K562 (cell line): ENCODE data around the gene TRAF7. TPM values are rescaled to one million over a fixed set of nuclear protein-coding genes. Genes with fewer than 3 reads are reported as not detected.

Experiments
- ATAC-seq: fragments of 200-7000 bp; cut with Tn5 transposase; 3 replicates; pipeline ENCODE4 v1.9.1; 2020; ENCODE audit warnings: moderate library complexity
- BruUV-seq: library from RNA; stranded (reverse); fragments of 400-500 nt; replicated peaks from 2 replicates; lab custom pipeline; 2021; lab: Mats Ljungman, UMichigan
- CTCF ChIA-PET: fragments of 300-600 bp; formaldehyde crosslinking; extraction: SDS; loops from one replicate; lab custom pipeline; 2021; ENCODE audit warnings: low intra/inter-chr PET ratio; lab: Yijun Ruan, JAX
- POLR2A ChIA-PET: fragments of 300-600, 350-650 bp; sonication (Branson Sonifier 250); formaldehyde crosslinking; extraction: SDS; loops from one replicate; lab custom pipeline; 2021; ENCODE audit warnings: antibody characterized with exemption, inconsistent platforms; lab: Yijun Ruan, JAX
- DNase-seq, 4 experiments: peaks; one replicate each; pipeline versions ENCODE4 v3.0.0 to v3.0.0-alpha.2; 2011 to 2018; ENCODE audit warnings: low spot score in 3 of 4, mixed read lengths in 3 of 4; ENCODE audit errors: extremely low read depth in 1 of 4
- FAIRE-seq: peaks from 2 replicates; lab custom pipeline; 2011; peaks lifted over from hg19 to GRCh38; lab: Jason Lieb, UNC
- H2AFZ ChIP-seq: 2 replicates; pipeline ENCODE4 v1.6.0; 2011; ENCODE audit warnings: low read depth, low read length, control low read depth, inconsistent platforms
- H3K27ac ChIP-seq: fragments of 200-600 bp; 3 replicates; pipeline ENCODE4 v1.8.0; 2011; ENCODE audit warnings: low read depth, mild to moderate bottlenecking, control low read depth, inconsistent platforms, low read length, moderate library complexity, mixed read lengths; ENCODE audit errors: extremely low read depth
- H3K27me3 ChIP-seq, 2 experiments: fragments of 300-600 bp in 1 of 2; 2 replicates in 1 of 2; 3 replicates in 1 of 2; pipeline versions ENCODE4 v1.6.0 to v1.8.0; 2011; ENCODE audit warnings: inconsistent platforms in 2 of 2, low read length in 2 of 2, mild to moderate bottlenecking in 1 of 2, mixed read lengths in 1 of 2, moderate library complexity in 1 of 2; ENCODE audit not compliant: control insufficient read depth in 2 of 2, insufficient read depth in 2 of 2
- H3K36me3 ChIP-seq: fragments of 300-600 bp; 3 replicates; pipeline ENCODE4 v1.8.0; 2011; ENCODE audit warnings: mild to moderate bottlenecking, low read length, inconsistent platforms; ENCODE audit not compliant: control insufficient read depth, insufficient read depth
- H3K4me1 ChIP-seq, 2 experiments: fragments of 200-600 bp in 1 of 2; replicated peaks in 1 of 2; 2 replicates in 1 of 2; 3 replicates in 1 of 2; pipeline versions ENCODE4 v1.5.1 to v1.8.0; 2011; ENCODE audit warnings: inconsistent platforms in 2 of 2, low read length in 2 of 2, mild to moderate bottlenecking in 1 of 2, mixed read lengths in 1 of 2, moderate library complexity in 1 of 2; ENCODE audit not compliant: control insufficient read depth in 2 of 2, insufficient read depth in 2 of 2
- H3K4me2 ChIP-seq: 2 replicates; pipeline ENCODE4 v1.6.1; 2011; ENCODE audit warnings: low read length, control low read depth, inconsistent platforms, mixed read lengths; ENCODE audit not compliant: insufficient read depth
- H3K4me3 ChIP-seq: fragments of 200-600 bp; sonication (generic), shearing (Covaris generic); 2 replicates; pipeline ENCODE4 v1.5.1; 2016; ENCODE audit warnings: control low read depth, inconsistent platforms
- H3K79me2 ChIP-seq: fragments of 200-600 bp; 3 replicates; pipeline ENCODE4 v1.8.0; 2011; ENCODE audit warnings: low read length, inconsistent platforms; ENCODE audit not compliant: control insufficient read depth, insufficient read depth
- H3K9ac ChIP-seq, 2 experiments: 2 replicates each; pipeline versions ENCODE4 v1.6.0 to v1.6.1; 2011; ENCODE audit warnings: low read depth in 2 of 2, low read length in 2 of 2, control low read depth in 1 of 2, inconsistent platforms in 1 of 2, mild to moderate bottlenecking in 1 of 2, mixed read lengths in 1 of 2; ENCODE audit not compliant: insufficient read depth in 1 of 2
- H3K9me1 ChIP-seq: one replicate; pipeline ENCODE4 v1.6.0; 2011; ENCODE audit warnings: inconsistent platforms, mild to moderate bottlenecking, low read length, moderate library complexity; ENCODE audit not compliant: control insufficient read depth, insufficient read depth
- H3K9me3 ChIP-seq: replicated peaks from 2 replicates; pipeline ENCODE4 v1.5.1; 2011; ENCODE audit warnings: low read depth, low read length, inconsistent platforms; ENCODE audit not compliant: control insufficient read depth, insufficient read depth
- H4K20me1 ChIP-seq: replicated peaks from 2 replicates; pipeline ENCODE4 v1.6.1; 2011; ENCODE audit warnings: low read length, inconsistent platforms, mixed read lengths; ENCODE audit not compliant: control insufficient read depth, insufficient read depth
- ADNP ChIP-seq: fragments of 200-800 bp; sonication (Bioruptor generic); IDR thresholded peaks from 2 replicates; pipeline ENCODE4 v1.6.1; 2016; ENCODE audit warnings: missing genetic modification characterization, missing compliant biosample characterization
- EGR1 ChIP-seq: fragments of 450-650 bp; conservative IDR thresholded peaks from 2 replicates; pipeline ENCODE4 v1.6.1; 2017; ENCODE audit warnings: mild to moderate bottlenecking
- FIP1L1 ChIP-seq: fragments of 200-400 bp; formaldehyde crosslinking; IDR thresholded peaks from 2 replicates; pipeline ENCODE4 v1.6.1; 2018; ENCODE audit warnings: mild to moderate bottlenecking, low read depth, low read length; ENCODE audit not compliant: poor library complexity, severe bottlenecking
- FOXJ2 ChIP-seq: fragments of 200-800 bp; sonication (Bioruptor generic); IDR thresholded peaks from 2 replicates; pipeline ENCODE4 v1.6.1; 2016; ENCODE audit warnings: missing genetic modification characterization, missing compliant biosample characterization
- MAFG ChIP-seq: fragments of 450-650 bp; conservative IDR thresholded peaks from 2 replicates; pipeline ENCODE4 v1.6.1; 2016; ENCODE audit warnings: missing genetic modification characterization, missing compliant biosample characterization
- MTA1 ChIP-seq: fragments of 450-650 bp; IDR thresholded peaks from 2 replicates; pipeline ENCODE4 v1.6.1; 2017; ENCODE audit warnings: borderline replicate concordance
- PHF21A ChIP-seq: fragments of 450-650 bp; IDR thresholded peaks from 2 replicates; pipeline ENCODE4 v1.6.1; 2017; ENCODE audit warnings: low read depth, borderline replicate concordance
- POLR2G ChIP-seq: fragments of 200-400 bp; formaldehyde crosslinking; IDR thresholded peaks from 2 replicates; pipeline ENCODE4 v1.6.1; 2017; ENCODE audit warnings: low read depth, mild to moderate bottlenecking, antibody characterized with exemption, low read length, moderate library complexity
- RAD21 ChIP-seq, 2 experiments: fragments of 250-450 bp in 1 of 2; fragments of 450-650 bp in 1 of 2; sonication (Bioruptor Pico) in 1 of 2; formaldehyde crosslinking in 1 of 2; IDR thresholded peaks in 1 of 2; conservative IDR thresholded peaks in 1 of 2; 2 replicates each; pipeline versions ENCODE4 v1.4.0 to v1.8.0; 2020 to 2022; ENCODE audit warnings: mild to moderate bottlenecking in 2 of 2, moderate library complexity in 1 of 2
- RBM22 ChIP-seq: fragments of 200-400 bp; formaldehyde crosslinking; IDR thresholded peaks from 2 replicates; pipeline ENCODE4 v1.6.1; 2018; ENCODE audit warnings: low read length, low read depth; ENCODE audit not compliant: poor library complexity, severe bottlenecking
- SMARCA4 ChIP-seq: fragments of 450-650 bp; IDR thresholded peaks from 2 replicates; pipeline ENCODE4 v1.6.1; 2016
- THAP7 ChIP-seq: fragments of 250-450 bp; sonication (Bioruptor Pico); IDR thresholded peaks from 2 replicates; pipeline ENCODE4 v1.5.0; 2021
- WGBS: fragments of 100-300 bp; shearing (Covaris generic); methylation state at CpG from one replicate; pipeline ENCODE4 v1.1.6; 2016; ENCODE audit warnings: low coverage, mixed read lengths; ENCODE audit not compliant: insufficient coverage; ENCODE audit errors: missing lambda C conversion rate; 5-methylcytosine and 5-hydroxymethylcytosine counted together
- in situ Hi-C: fragments of 300-500 bp; cut with MboI; formaldehyde crosslinking; loops from 4 replicates; pipeline ENCODE4 v1.15.0; 2018; ENCODE audit warnings: inconsistent platforms, mixed read lengths
- intact Hi-C: fragments of 100-400 bp; cut with micrococcal nuclease; formaldehyde crosslinking; loops from 2 replicates; pipeline ENCODE4 v1.14.2; 2022
- polyA plus RNA-seq, 8 experiments: library from polyadenylated mRNA; depleted of rRNA in 4 of 8; stranded (reverse) in 5 of 8; unstranded in 3 of 8; fragments of >200 nt; fragmentation: Nextera tagmentation in 2 of 8; fragmentation: Illumina TruSeq in 1 of 8; extraction: Ambion mirVana in 2 of 8; extraction: Trizol in 1 of 8; gene quantifications; 2 replicates each; pipeline versions ENCODE4 v1.2.1 to v1.2.3, GENCODE V29; 2011 to 2014; ENCODE audit warnings: inconsistent platforms in 1 of 8, missing spikeins in 1 of 8
- total RNA-seq, 7 experiments: library from RNA; depleted of rRNA in 6 of 7; stranded (reverse); fragments of >200 nt in 6 of 7; fragmentation: Illumina TruSeq in 2 of 7; extraction: Trizol in 2 of 7; gene quantifications; 2 replicates each; pipeline versions ENCODE4 v1.2.1 to v1.2.3, GENCODE V29; 2011 to 2021; ENCODE audit warnings: low replicate concordance in 1 of 7

The TRAF7 gene
- total and polyA plus RNA-seq, 9 of the 15 experiments (the other 6 are each of a cell fraction or from before 2014, with no cell fraction given), result 1.1 to 113 (median 41.6) TPM

DNA sequence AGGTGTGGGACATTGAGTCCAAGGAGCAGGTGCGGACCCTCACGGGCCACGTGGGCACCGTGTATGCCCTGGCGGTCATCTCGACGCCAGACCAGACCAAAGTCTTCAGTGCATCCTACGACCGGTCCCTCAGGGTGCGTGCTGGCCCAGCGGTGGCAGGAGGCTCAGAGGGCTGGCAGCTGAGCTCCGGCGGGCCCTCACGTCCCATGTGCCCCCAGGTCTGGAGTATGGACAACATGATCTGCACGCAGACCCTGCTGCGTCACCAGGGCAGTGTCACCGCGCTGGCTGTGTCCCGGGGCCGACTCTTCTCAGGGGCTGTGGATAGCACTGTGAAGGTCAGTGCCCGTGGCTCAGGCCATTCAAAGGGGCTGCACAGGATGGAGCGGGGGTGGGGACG is 20.5 kb downstream of the TRAF7 start:
- no peaks in the 10 kb centered on the region for H3K9me3 ChIP-seq
- H3K27ac ChIP-seq, result no peak overlapping the region
- TF ChIP-seq POLR2G, result peak; percentile 45; the same call in 1 of the 2 replicates
- TF ChIP-seq FIP1L1, result peak; percentile 16
- no peak for TF ChIP-seq PHF21A
- no peak for TF ChIP-seq ADNP
- no peak for TF ChIP-seq THAP7
- no peak for TF ChIP-seq FOXJ2 (tag)
- TF ChIP-seq MAFG, result no peak
- TF ChIP-seq RAD21 (CRISPR knock-in tag; conservative IDR thresholded peaks at IDR 0.05 in 1 of 2, IDR thresholded peaks at IDR 0.05 in 1 of 2), result no peak
- no peak for TF ChIP-seq EGR1
- TF ChIP-seq SMARCA4, result no peak
- no peak for TF ChIP-seq MTA1
- peak; percentile 72 for TF ChIP-seq RBM22
- TF ChIP-seq, all 486 proteins: peak for 3
- intact Hi-C loops, result no loop called here
- Histone ChIP-seq H3K27me3 (no peaks in the 10 kb centered on the region), H3K36me3 (peaks cover 62% of the 10 kb centered on the region; the same call in 1 of the 3 replicates), H3K4me3 (no peak overlapping the region), H3K4me2 (no peak overlapping the region), H3K4me1 (peaks cover 0 to 68% of the 10 kb centered on the region in 2 experiments; a peak in 2 of 5 replicates), H3K79me2 (no peaks in the 10 kb centered on the region), H4K20me1 (no peaks in the 10 kb centered on the region; the same call in 1 of the 2 replicates), H2AFZ (no peak overlapping the region), H3K9ac (no peak overlapping the region), H3K9me1 (no peaks in the 10 kb centered on the region)
- ATAC-seq, result no peak
- in situ Hi-C loops, result no loop called here
- ChIA-PET CTCF (no interaction called here), POLR2A (no interaction called here)
- 97% methylated on average over 11 of the region's 23 CpGs for WGBS
- DNase-seq, result no peak
- BruUV-seq, result no TSS peak
- FAIRE-seq, result no peak
